IMR-90 (cell line): ENCODE data around the gene KLK6.

Experiments used
- CHD1 ChIP-seq: IDR thresholded peaks from 2 replicates; pipeline ENCODE4 v1.6.1; 2012; ENCODE audit warnings: low read depth, low read length, improper control_type of control experiment
- FOS ChIP-seq: fragments of 150-350 bp; IDR thresholded peaks from 2 replicates; pipeline ENCODE4 v1.6.1; 2016; ENCODE audit warnings: low read depth, low read length
- MAZ ChIP-seq: IDR thresholded peaks from 2 replicates; pipeline ENCODE4 v1.6.1; 2012; ENCODE audit warnings: low read depth, mild to moderate bottlenecking, low read length, improper control_type of control experiment, moderate library complexity, borderline replicate concordance
- POLR2A ChIP-seq: IDR thresholded peaks from 2 replicates; pipeline ENCODE4 v1.6.1; 2012; ENCODE audit warnings: mild to moderate bottlenecking, low read depth, low read length
- RAD21 ChIP-seq: IDR thresholded peaks from 2 replicates; pipeline ENCODE4 v1.6.1; 2012; ENCODE audit warnings: low read length, improper control_type of control experiment
- TF ChIP-seq, protein P1 (sequence below): conservative IDR thresholded peaks from 2 replicates; pipeline ENCODE4 v1.5.1; 2012; ENCODE audit warnings: mild to moderate bottlenecking, low read depth, low read length, improper control_type of control experiment

DNA sequence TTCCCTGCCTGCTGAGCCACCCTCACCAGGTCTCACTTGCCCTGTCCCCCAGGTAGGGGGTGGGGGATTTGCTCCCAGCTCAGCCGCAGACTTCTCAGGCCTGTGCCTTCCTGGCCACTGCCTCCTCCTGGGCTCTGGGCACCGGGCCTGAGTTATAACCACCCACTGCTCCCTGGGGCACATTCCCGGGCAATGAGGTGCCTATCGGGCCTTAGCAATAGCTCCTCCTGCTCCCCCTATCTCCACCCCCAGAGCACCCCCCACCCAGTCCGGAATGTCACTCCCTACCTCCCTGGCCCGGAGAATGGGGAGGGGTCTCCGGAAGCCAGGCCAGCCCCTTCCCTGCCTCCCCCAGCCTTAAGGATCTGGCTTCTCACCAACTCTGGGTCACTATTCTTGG lies 16.5 kb downstream of the KLK6 start, which contains the start of gene KLK5:
- TF ChIP-seq, protein P1, sequence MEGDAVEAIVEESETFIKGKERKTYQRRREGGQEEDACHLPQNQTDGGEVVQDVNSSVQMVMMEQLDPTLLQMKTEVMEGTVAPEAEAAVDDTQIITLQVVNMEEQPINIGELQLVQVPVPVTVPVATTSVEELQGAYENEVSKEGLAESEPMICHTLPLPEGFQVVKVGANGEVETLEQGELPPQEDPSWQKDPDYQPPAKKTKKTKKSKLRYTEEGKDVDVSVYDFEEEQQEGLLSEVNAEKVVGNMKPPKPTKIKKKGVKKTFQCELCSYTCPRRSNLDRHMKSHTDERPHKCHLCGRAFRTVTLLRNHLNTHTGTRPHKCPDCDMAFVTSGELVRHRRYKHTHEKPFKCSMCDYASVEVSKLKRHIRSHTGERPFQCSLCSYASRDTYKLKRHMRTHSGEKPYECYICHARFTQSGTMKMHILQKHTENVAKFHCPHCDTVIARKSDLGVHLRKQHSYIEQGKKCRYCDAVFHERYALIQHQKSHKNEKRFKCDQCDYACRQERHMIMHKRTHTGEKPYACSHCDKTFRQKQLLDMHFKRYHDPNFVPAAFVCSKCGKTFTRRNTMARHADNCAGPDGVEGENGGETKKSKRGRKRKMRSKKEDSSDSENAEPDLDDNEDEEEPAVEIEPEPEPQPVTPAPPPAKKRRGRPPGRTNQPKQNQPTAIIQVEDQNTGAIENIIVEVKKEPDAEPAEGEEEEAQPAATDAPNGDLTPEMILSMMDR = no peak
- TF ChIP-seq RAD21 (no peak), POLR2A (no peak), MAZ (no peak), CHD1 (no peak), FOS (no peak)
